Astrocyte (in vitro differentiated cells and primary cell): ENCODE data around the gene GOLGA8B.

Experiments
- CTCF ChIP-seq: IDR thresholded peaks from 2 replicates; pipeline ENCODE4 v1.5.1; 2011; ENCODE audit warnings: low read depth, mild to moderate bottlenecking, inconsistent platforms, low read length, moderate library complexity; ENCODE audit not compliant: insufficient read depth
- EZH2 ChIP-seq: IDR thresholded peaks from 2 replicates; pipeline ENCODE4 v1.6.1; 2012; ENCODE audit warnings: mild to moderate bottlenecking, low read length, inconsistent platforms; ENCODE audit not compliant: insufficient read depth

DNA sequence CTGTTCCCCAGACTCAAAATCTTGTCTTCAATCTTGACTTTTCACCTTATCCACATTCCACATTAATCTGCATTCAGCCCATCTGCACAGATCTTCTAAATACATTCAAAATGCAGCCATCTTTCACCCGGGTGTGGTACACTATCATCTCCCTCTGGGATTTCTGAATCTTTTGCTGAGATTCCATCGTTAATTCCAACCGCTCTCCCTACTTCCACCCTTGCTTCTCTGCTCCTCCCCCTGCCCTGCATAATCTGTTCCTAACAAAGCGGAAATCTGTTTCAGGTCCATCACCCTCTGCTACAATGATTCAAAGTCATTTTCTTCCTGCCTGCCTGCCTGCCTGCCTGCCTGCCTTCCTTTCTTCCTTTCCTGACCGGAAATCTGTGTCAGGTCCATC lies 7.9 kb upstream of the GOLGA8B start:
- TF ChIP-seq CTCF: no peak
- no peak for TF ChIP-seq EZH2
